ACHN (cell line): Measurements from ENCODE around the gene RAI1.

Experiments
- DNase-seq: peaks from one replicate; pipeline ENCODE4 v3.0.0-alpha.2; 2015
- in situ Hi-C: cut with HindIII; loops from 2 replicates; pipeline ENCODE4 v1.10.0; 2017; ENCODE audit warnings: low sequenced_read_pairs, low pct_ligation_motif_present, low pct_unique_long_range_greater_than_20kb

The RAI1 gene

GRCh38 chr17:17837380-17837821, 156.1 kb downstream of the RAI1 start:
- peak; percentile 60 for DNase-seq
- in situ Hi-C loops = no loop called here

- in situ Hi-C loops = no loop called here
- DNase-seq = peak; percentile 49
Observed at GRCh38 chr17:17837966-17838962, 157.0 kb downstream of the RAI1 start.

- in situ Hi-C loops = no loop called here
- peak; percentile 94 for DNase-seq
Observed at GRCh38 chr17:17839791-17840707, 158.8 kb downstream of the RAI1 start.

GRCh38 chr17:17840751-17841591, 159.7 kb downstream of the RAI1 start:
- in situ Hi-C loops = no loop called here
- peak; percentile 30 for DNase-seq

- in situ Hi-C loops = no loop called here
- no peak for DNase-seq
Observed at GRCh38 chr17:17841601-17842025, 160.4 kb downstream of the RAI1 start.

GRCh38 chr17:17842111-17842876, 161.0 kb downstream of the RAI1 start:
- in situ Hi-C loops = no loop called here
- no peak for DNase-seq

- no peak for DNase-seq
- in situ Hi-C loops = no loop called here
Observed at GRCh38 chr17:17843096-17843495, 161.8 kb downstream of the RAI1 start.

GRCh38 chr17:17844079-17844478, 162.8 kb downstream of the RAI1 start:
- no peak for DNase-seq
- in situ Hi-C loops = no loop called here

- in situ Hi-C loops = no loop called here
- DNase-seq = no peak
Observed at GRCh38 chr17:17844500-17844899, 163.2 kb downstream of the RAI1 start.

- in situ Hi-C loops = no loop called here
- no peak for DNase-seq
Observed at GRCh38 chr17:17845046-17845775, 164.0 kb downstream of the RAI1 start.

- in situ Hi-C loops = no loop called here
- no peak for DNase-seq
Observed at GRCh38 chr17:17846003-17846402, 164.7 kb downstream of the RAI1 start.

GRCh38 chr17:17846645-17847044, 165.4 kb downstream of the RAI1 start:
- DNase-seq = no peak
- in situ Hi-C loops = no loop called here

GRCh38 chr17:17847118-17847689, 165.9 kb downstream of the RAI1 start:
- DNase-seq = no peak
- in situ Hi-C loops = no loop called here

GRCh38 chr17:17847726-17848125, 166.5 kb downstream of the RAI1 start:
- DNase-seq = no peak
- in situ Hi-C loops = no loop called here

GRCh38 chr17:17848311-17849082, 167.2 kb downstream of the RAI1 start:
- in situ Hi-C loops = no loop called here
- DNase-seq = no peak
